ENCODE data around the gene PLEKHG5.

GRCh38 chr1:6528492-6528891 is 37.0 kb upstream of the PLEKHG5 start:
- TF ChIP-seq CTCF (conservative IDR thresholded peaks at IDR 0.05 in 1 of 2, IDR thresholded peaks at IDR 0.05 in 1 of 2; ENCODE audit: low read depth in 1 of 2, low read length in 2 of 2) (no peak), EZH2 (IDR thresholded peaks at IDR 0.05; ENCODE audit: low read length, missing control alignments) (no peak)
